Measurements from ENCODE around the gene WNT7B.

The WNT7B gene

GRCh38 chr22:45969801-45970470, 7.0 kb downstream of the WNT7B start:
- no peak for FAIRE-seq

DNA sequence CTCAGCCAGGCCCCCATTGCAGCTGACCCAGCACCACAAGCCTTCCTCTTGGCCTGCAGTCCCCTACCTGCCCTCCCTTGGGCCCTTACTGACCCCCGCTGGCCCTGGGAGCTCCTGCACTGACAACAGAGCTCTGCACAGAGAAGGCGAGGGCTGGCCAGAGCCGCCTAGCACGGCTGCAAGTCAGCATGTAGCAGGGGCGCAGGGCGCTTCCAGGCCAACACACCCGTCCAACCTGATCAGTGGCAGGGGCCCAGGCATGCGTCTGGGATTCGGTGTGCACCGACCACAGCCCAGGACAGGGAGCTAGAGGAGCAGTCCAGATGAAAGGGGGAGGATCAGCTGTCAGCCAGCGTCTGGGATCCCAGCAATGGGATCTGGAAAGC, 7.6 kb downstream of the WNT7B start:
- FAIRE-seq = no peak

DNA sequence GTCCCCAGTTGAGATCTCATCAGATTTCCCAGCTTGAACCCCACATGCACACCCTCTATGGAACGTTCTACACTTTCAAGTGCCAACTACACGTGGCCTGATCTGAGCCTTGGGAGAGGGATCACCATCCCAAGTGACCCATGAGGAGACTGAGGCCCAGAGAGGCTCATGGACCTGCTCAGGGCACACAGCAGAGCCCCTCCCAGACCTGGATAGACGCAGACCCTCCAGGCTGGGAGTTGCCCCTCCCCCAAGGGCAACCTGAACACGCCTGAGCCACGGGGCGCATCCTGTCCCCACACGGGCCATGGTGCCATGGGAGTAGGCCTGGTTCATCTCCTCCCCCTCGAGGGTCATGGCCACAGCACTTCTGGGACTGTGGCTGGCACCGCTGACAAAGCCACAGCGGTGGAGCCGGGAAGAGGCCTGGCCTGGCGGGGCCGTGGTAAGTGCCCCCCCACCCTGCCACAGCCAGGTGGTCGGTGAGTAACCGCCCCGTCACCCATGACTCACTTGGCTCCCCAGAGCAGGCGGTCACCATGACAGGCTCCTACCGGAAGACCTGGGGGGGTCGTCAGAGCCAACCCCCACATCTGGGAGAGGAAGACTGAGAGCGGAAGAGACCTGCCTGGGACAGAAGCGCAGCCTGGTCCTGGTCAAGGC, 8.1 kb downstream of the WNT7B start:
- FAIRE-seq = no peak

- FAIRE-seq = no peak
These were observed 8.8 kb downstream of the WNT7B start for GRCh38 chr22:45968003-45968650.

GRCh38 chr22:45966895-45967365, 10.0 kb downstream of the WNT7B start:
- FAIRE-seq = no peak

- FAIRE-seq = no peak
These were observed 10.6 kb downstream of the WNT7B start for GRCh38 chr22:45966320-45966894.

DNA sequence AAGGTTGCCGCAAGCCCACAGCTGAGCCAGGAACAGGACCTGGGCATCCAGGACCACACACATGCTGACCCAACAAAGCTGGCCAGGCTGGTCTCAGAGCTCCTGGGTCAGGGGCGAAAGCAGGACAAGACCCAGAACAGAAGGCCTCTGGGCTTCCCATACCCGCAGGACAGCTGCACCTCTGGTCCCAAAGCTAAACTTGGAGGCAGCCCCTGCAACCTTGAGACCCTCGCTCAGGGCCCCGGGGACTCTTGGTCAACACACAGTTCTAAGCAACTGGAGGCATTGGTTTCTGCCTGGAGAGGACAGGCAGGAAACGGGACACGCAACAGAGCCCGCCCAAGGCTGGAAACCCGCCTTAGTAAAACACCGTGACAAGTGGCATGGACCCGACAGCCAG, 11.4 kb downstream of the WNT7B start:
- FAIRE-seq = no peak

- FAIRE-seq = no peak
These were observed 11.9 kb downstream of the WNT7B start for GRCh38 chr22:45964926-45965527.

- no peak for FAIRE-seq
These were observed 12.6 kb downstream of the WNT7B start for GRCh38 chr22:45964372-45964771.

DNA sequence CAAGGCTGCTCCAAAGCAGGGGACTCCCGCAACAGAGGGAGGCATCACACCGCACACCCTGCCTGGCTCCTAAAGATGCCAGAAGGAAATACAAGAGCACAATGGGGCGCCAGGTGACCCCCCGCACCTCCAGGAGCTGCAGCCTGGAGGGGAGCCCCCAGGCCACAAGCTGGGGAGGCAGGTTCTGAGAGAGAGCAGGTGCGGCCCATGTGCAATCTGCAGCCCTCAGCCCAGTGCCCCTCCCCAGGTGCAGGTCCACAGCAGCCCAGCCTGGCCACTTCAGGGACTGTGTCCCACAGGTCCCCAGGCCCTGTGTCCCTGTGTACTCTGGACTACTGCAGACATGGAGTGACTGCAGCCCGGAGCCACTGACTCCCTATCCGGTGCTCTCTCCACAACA, 13.1 kb downstream of the WNT7B start:
- FAIRE-seq = no peak

- no peak for FAIRE-seq
These were observed 14.1 kb downstream of the WNT7B start for GRCh38 chr22:45962756-45963324.

- no peak for FAIRE-seq
These were observed 14.6 kb downstream of the WNT7B start for GRCh38 chr22:45962434-45962718.

DNA sequence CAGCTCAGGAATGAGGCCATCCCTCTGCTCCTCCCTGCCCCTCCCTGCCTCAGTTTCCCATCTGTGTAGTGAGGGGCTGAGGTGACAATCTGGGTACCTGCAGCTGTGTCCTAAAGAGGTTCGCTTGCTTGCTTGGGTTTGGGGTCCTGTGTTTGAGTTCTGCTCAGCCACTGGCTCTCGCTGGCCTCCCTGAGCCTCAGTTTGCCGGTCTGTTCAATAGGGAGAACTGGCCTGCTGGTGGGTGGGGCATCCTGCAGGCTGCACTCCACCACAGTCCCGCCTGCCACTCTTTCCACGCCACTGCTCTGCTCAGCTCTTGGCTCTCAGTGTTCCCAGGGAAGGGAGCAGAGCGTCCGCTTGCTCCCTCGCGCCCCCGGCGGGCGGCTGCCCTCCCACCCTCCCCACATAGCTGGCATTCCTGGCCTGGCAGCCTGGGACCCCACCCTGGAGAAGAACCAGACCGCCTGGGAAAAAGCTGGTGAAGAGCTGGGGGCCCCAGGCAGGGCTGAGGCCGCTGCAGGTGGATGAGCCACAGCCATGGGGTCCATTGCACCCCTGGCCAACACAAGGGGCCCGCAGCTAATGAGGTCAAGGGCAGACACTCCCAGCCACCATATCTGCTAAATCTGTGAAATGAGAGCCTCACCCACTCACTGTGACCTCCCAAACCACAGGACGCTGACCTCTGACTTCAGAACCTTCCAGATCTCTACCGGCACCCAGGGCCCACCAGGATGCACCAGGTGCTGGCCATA, 15.1 kb downstream of the WNT7B start:
- FAIRE-seq = no peak

- FAIRE-seq = no peak
These were observed 16.2 kb downstream of the WNT7B start for GRCh38 chr22:45960477-45961386.

DNA sequence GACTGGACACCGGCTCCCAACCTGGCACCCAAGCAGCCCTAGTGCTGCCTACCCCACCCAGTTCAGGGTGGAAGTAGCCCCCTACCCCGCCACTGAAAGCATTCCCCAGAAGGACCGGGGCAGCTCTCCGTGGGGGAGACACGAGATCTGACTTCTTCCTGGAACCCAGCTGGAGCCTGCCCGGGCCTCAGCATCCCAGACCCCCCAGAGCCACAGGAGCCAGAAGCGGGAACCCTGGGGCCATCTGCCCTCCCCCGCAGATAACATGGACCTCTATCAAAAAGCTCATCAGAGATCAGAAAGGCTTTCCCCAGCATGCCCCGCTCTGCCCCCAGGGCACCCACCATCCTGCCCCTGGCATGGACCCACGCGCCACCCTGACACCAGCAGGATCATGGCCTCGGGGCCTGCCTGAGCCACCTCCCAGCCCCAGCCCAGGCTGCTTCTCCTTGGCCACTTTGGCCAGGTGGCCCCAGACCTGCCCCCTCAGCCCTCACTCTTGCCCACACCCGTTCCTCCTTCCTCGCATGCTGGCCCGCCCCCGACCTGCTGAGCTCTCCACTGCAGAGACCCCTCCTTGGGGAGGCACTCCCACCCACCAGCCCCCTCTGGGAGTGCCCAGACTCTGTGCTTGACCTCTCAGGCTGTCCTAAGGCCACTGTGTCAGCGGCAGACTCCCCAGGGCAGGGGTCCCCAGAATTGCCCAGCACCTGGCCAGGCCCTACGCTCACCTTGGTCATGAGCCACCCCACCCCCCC, 17.1 kb downstream of the WNT7B start:
- no peak for FAIRE-seq

GRCh38 chr22:45958971-45959370, 18.0 kb downstream of the WNT7B start:
- no peak for FAIRE-seq

GRCh38 chr22:45957826-45958225, 19.1 kb downstream of the WNT7B start:
- FAIRE-seq = no peak

- FAIRE-seq = no peak
These were observed 23.8 kb downstream of the WNT7B start for GRCh38 chr22:45953178-45953577.

DNA sequence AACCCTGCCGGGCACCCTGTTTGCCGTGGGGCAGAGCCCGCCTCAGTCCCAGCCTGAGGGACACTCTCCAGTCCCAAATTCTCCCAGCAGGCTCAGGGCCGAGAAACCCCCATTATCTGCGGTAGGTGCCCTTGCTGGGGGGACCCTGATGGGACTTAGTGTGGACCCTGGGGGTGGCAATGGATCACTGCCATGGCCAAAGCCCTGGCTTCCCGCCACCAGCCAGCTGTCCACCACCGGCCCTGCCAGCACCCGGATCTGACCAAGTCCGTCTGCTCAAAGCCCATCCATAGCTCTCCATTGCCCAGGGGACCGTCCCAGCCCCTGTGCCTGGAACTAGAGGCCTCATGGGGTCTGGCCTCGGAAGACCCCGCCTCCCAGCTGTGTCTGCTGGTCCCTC, 24.4 kb downstream of the WNT7B start:
- FAIRE-seq = no peak

GRCh38 chr22:45952151-45952550, 24.8 kb downstream of the WNT7B start:
- no peak for FAIRE-seq

DNA sequence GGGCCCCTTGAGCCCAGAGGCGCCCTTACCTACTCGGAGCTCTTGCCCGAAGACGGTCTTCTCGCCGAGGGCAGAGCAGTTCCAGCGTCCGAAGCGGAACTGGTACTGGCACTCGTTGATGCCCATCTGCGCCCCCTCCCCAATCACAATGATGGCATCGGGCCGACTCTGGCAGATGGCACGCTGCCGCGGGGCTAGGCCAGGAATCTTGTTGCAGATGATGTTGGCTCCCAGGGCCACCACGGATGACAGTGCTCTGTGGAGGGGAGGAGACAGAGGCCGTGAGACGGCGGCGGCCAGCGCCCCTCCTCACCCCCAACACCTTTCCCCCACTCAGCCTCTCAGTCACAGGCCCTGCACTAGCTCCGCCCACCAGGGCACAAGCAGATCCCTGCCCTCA, 27.1 kb downstream of the WNT7B start:
- no peak for FAIRE-seq
